GM18498 (cell line): ENCODE measurements around the gene SPACA5.
"Not testable (repeated sequence)": the region's sequence is repeated elsewhere in the genome, so short reads cannot be mapped to it uniquely, and the experiment has no call there.

Experiments used
- ATAC-seq: cut with Tn5 transposase; IDR thresholded peaks from one replicate; pipeline ENCODE4 v1.9.1; 2021; ENCODE audit warnings: mild to moderate bottlenecking, moderate library complexity; ENCODE audit not compliant: unreplicated experiment

SPACA5 gene

DNA sequence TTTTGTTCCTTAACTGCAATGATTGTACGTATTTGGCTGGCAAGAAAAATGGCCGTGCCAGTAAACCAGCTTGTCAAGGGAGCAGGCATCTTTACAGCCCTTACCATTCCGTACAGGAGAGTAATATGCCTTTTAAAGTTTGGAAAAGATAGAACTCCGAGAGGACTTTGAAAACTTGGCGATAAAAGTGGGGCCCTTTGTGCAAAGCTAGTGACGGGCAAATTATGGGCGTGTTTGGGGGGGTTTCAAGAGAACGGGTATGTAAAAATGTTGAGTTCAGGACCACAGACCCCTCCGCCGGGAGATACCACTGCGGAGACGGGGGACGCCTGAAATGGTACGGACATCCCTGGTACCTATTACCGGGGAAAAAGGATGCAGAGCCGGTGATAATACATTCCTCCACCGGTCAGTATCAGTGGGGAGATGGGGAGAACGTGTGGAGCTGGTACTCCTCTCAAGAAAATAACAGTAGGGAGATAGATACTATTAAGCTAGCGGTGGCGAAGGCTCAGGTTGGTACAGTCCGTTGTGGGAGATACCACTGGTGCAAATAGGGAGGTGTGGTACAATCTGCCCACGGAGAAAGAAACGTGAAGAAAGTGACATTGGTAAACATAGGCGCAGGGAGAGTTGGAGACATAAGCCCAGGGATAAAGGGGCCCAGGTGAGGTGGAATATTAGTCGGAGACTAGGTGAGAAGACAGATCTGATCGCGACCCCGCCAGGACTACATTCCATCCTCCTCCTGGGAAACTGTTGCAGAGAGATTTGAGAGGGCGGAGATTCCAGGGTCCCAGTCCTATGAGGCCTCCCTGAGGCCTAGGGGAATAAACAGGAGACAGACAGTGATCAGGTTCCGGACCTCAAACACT lies 14.5 kb downstream of the SPACA5 start:
- peak; percentile 72 for ATAC-seq

DNA sequence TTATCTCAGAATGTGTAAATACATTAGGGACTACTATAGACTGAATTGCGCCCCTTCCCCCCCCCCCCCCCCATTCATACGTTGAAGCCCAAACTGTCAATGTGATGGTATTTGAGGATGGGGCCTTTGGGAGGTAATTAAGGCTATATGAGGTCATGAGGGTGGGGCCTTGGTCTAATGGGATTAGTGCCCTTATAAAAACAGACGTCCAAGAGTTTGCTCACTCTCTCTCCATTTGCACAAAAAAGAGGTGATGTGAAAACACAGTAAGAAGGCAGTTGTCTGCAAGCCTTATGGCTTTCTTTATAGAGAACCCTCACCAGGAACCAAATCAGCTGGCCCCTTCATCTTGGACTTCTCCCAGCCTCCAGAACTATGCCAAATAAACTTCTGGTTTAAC lies 15.3 kb downstream of the SPACA5 start:
- ATAC-seq, result no peak

DNA sequence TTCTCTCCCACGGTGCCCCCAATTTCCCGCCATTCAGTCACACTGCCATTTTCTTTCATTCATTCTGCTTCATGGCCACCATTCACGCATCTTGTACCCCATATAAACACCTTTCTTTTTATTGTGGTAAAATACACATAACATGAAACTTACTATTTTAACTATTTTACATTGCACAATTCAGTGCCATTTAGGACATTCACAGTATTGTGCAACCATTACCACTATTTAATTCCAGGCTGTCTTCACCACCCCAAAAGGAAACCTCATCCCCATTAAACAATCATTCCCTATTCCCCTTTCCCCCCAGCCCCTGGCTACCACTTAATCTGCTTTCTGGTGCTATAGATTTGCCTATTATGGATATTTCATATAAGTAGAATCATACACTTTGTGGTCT lies 15.9 kb downstream of the SPACA5 start:
- no peak for ATAC-seq

DNA sequence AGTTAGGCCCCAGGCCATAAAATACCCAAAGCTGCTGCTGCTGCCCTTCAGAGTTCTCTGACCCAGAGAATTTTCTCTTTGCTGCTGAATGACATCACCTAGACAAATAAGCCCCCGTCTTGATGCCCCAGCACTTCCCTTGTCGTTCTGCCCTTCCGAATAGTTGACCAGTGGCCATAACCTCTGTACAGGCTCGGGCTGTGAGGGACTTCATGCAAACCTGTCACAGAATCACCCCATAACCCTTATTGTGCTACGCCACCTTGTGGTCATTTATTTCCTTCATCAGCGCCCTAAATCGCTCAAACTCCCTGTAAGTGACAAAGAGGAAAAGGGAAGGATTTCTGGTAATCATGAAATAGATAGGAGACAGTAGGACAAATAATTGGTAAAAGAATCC lies 18.8 kb downstream of the SPACA5 start:
- no peak for ATAC-seq

DNA sequence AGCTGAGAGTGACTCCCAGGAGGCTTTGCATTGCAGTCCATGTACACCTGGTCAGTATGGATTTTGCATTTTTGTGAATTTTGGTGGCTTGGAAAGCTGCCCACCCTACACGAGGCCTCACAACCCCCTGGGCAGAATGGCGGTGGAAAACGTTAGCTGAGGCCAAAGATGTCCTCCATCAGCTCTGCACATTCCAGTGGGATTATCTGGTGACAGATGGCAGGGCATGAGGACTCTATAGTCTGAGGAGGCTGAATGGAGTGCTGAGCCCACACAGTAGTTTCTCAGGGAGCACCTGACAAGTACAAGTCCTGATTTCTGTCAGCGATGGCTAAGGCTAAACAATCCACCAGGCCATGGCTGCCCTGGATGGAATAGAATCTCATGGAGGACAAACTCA lies 20.8 kb downstream of the SPACA5 start:
- not testable (repeated sequence) for ATAC-seq

DNA sequence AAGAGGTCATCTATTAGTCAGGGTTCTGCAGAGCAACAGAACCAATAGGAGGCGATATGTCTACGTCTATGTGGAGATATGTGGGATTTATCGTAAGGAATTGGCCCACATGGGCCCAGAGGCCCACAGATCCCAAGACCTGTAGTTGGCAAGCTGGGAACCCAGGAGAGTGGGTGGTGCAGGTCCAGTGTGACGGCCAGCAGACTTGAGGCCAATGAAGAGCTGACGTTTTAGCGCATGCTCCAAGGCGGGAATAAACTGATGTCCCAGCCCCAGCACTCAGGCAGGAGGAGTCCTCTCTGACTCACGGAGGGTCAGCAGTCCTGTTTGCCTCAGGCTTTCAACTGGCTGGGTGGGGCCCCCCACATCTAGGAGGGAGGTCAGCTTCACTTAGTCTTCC lies 21.3 kb downstream of the SPACA5 start:
- ATAC-seq, result no peak

DNA sequence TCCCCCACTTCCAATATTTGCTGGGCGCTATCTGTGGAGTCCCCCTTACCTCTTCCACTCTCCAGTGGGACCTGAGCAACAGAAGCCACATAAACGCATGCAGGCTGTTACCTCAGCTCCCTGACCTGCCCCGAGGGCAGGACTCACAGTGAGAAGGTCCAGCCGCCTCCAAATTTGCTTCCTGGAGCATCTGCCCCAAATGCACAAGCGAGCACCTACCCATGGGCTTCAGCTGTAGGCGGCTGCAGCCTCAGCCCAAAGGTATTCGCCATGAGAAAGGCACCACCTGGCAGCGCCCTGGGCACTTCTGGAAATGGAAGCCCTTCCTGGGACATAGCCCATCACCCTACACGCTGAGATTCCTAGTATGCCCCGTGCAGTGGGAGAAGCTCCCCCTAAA lies 23.4 kb downstream of the SPACA5 start:
- ATAC-seq, result no peak

DNA sequence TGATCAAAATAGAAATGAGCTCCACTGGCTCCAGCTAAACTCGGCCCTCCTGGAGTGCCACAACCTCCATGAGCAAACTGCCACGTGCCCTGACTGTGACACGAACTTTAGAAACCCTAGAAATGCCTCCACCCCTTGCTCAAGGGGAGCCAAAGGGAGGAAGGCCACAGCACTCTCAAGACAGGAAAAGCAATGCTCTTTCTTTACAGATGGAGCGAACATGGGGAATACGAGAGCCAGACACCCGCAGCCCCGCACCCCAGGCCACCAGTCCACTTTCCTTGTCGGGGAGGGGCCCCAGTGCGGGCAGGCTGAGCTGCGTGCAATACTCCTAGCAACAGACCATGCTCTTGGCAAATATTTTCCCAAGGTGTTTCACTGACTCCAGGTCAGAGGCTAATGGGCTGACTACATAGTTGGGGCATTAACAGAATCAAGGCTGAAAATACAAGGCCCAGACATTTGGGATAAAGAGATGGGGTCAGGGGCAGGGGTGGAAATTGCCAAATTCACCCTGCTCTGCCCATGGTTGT lies 23.9 kb downstream of the SPACA5 start:
- ATAC-seq, result not testable (repeated sequence)

DNA sequence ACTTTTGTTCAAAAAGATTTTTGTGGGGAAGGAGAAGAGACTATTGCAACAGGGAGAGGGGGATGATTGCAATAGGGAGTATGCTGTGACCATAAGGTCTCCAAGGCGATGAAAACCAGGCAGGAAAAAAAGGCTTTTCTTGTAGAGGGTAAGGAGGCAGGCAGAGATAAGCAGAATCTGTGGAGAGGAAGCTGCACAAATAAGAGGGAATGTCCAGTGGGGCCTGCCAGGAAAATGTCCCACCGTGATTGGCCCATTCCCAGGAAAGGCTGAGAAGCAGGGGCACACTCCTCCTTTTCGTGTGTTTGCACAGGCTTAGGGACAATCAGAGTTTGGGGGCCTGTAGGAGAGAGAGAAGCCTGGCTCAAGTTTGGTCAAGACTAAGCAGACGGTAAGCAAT lies 29.1 kb downstream of the SPACA5 start:
- ATAC-seq, result no peak

DNA sequence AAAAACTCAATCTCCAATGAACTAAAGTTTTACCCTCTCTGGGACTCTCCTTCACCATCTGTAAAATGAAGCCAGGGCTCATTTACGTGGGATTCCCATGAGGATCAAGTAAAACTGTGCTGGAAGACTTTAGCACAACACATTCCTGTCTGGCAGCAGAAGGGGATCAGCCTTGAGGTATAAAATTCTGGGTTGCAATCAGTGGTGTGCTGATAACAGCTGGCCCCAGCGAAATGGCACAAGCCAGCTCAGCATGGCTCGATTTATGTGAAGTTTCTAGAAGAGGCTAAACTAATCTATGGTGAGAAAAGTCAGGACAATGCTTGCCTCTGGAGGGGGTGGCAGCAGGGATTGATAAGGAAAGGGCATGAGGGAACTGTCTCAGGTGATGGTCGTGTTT lies 36.3 kb downstream of the SPACA5 start:
- ATAC-seq, result no peak

DNA sequence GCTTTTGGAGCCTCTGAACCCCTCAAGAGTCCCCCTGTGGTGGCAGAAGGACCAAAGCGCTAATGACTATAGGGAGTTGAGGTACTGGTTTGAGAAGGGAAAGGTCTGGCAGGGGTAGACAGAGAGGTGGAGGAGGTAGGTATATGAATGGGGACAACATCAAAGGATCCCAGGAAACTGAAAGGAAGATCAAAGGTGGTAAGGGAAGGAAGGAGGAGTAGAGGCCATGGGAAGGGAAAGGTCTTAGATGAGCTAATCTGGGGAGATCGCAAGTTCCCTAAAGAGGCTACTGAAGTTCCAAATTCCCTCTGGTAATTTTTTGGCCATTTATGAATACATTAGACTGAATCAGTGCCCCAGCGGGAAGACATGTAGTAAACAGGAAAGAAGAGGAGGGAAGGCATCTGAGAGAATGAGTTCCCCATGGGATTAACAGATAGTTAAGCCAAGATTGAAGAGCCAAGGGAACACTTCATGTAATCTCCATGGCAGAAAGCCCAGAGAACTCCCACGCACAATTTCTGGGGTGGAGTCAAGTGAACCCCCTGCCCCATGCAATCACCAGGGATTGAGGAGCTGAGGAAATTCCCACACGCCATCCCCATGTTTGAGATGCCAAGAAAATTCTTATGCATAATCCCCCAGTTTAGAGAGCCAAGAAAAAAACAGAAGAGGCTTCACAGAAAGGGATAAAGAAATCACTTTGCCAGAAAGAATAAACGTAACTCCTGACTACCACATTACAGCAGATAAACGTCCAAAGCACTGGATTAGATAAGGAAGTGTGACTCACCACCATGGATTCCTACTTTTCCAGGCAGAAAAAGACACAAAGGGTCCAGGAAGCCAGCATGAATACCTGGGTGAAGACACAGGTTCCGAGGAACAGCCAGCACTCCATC lies 38.9 kb downstream of the SPACA5 start:
- ATAC-seq, result no peak

DNA sequence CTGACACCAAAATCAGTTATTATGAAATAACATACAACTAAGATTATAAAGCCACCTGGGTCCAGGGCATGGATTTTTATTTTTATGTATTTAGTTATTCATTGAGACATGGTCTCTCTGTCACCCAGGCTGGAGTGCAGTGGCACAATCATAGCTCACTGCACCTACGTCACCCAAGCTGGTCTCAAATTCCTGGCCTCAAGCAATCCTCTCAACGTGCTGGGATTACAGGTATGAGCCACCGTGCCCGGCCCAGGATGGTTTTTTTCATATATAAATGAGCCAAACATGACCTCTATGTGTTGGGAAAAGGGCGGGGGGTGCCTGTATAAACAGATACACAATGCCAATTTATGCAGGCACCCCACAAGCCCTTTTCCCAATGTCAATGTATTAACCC lies 40.1 kb downstream of the SPACA5 start:
- no peak for ATAC-seq

DNA sequence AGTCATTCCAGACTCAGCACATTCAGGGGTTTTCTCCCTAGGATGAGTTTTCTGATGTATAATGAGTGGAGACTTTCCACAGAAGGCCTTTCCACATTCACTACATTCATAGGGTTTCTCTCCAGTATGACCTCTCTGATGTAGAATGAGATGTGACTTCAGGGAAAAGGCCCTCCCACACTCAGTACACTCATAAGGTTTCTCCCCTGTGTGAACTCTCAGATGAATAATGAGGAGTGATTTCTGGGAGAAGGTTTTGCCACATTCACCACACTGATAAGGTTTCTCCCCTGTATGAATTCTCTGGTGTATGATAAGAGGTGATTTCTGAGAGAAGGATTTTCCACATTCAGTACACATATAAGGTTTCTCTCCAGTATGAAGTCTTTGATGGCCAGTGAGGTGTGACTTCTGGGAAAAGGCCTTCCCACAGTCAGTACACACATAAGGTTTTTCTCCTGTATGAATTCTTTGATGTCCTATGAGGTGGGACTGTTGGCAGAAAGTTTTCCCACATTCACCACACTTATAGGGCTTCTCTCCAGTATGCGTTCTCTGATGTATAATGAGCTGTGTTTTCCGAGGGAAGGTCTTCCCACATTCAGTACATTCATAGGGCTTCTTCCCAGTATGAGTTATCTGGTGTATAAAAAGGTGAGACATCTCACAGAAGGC lies 52.0 kb downstream of the SPACA5 start:
- ATAC-seq, result no peak

DNA sequence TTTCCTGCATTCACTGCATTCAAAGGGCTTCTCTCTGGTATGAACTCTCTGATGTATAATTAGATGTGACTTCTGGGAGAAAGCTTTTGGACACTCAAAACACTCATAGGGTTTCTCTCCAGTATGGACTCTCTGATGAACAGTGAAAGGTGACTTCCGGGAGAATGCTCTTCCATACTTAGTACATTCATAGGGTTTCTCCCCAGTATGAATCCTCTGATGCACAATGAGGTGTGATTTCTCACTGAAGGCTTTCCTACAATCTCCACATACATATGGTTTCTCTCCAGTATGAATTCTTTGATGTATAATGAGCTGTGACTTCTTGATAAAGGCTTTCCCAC lies 52.5 kb downstream of the SPACA5 start:
- no peak for ATAC-seq
